Measurements from ENCODE around the gene BORCS5. TPM values are rescaled to one million over a fixed set of nuclear protein-coding genes. Genes with fewer than 3 reads are reported as not detected.

Gene BORCS5
- total and polyA plus RNA-seq, 2 of the 4 experiments (the other 2 are of a cell fraction), result 14.4 to 18.3 TPM

DNA sequence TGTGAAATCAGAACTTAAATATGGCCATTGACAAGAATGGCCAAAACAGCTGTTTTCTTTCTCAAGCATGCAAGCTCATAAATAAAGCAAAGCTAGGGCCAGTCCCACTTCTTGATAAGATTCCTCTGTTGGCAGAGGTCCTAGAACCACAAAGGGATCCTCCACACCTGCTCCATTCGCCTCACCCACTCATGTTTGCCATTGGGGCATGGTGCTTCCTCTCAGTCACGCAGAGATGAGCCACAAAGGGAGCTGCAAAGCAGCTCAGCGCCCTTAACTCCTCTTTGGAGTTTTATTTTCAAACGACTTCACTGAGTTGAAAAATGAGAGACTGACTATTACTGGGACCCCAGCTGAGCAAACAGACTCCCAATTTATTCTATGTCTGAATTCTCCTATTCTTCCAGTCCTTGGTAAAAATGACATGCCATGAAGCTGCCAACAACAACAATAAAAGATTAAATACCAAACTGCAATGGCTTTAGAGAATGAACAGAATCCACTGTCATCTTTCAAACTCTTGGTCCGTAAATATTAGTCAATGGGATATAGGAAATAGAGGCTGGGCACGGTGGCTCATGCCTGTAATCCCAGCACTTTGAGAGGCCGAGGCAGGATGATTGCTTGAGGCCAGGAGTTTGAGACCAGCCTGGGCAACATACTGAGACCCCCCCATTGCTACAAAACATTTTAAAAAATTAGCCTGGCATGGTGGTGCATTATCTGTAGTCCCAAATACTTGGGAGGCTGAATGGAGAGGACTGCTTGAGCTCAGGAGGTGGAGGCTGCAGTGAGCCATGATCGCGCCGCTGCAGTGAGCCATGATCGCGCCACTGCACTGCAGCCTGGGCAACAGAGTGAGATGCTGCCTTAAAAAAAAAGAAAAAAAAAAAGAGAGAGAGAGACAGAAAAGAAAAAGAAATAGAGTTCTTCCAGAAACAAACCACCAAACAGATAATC lies 23.2 kb upstream of the BORCS5 start:
- intact Hi-C loops (cut with micrococcal nuclease), result loop anchor here (1.0 to 10.0 kb wide), 5 partner anchors 66 to 751 kb away; partner anchors contain the start of gene LRP6

More for the DNA sequence above, 23.2 kb upstream of the BORCS5 start:
- Histone ChIP-seq H4K8ac (ENCODE audit: low read depth in 2 of 2, low read length in 2 of 2) (peak overlapping the region in 1 of 2 experiments; percentile 37; a peak in 1 of 4 replicates), H3K4ac (ENCODE audit: low read depth, low read length) (0 out of 2 replicates have a peak overlapping the region, but pooled peaks have one; percentile 5), H3K27me3 (ENCODE audit: control insufficient read depth, insufficient read depth, low read length) (0 out of 2 replicates have a peak, but pooled peaks cover 2% of the 10 kb centered on the region), H4K91ac (ENCODE audit: insufficient read depth, low read depth, low read length) (no peak overlapping the region; the same call in 1 of the 2 replicates), H3K4me3 (ENCODE audit: insufficient read depth, low read depth, low read length) (no peak overlapping the region), H3K79me1 (ENCODE audit: low read depth in 1 of 2, low read length in 2 of 2) (no peaks in the 10 kb centered on the region), H3K36me3 (ENCODE audit: control insufficient read depth, insufficient read depth, low read length) (no peaks in the 10 kb centered on the region), H2BK15ac (ENCODE audit: low read depth, low read length) (no peak overlapping the region; the same call in 2 of the 3 replicates), H3K9me1 (ENCODE audit: insufficient read depth, low read length) (0 out of 2 replicates have a peak, but pooled peaks cover 5% of the 10 kb centered on the region), H4K20me1 (ENCODE audit: insufficient read depth, low read length) (peaks cover 7% of the 10 kb centered on the region; the same call in 1 of the 2 replicates), H2BK5ac (ENCODE audit: low read depth, low read length, poor library complexity, severe bottlenecking) (peak overlapping the region; percentile 17), H2AFZ (replicated peaks; ENCODE audit: low read length, poor library complexity) (peak overlapping the region; percentile 79), H3K23ac (ENCODE audit: low read depth, low read length) (no peak overlapping the region), H2AK5ac (ENCODE audit: low read depth, low read length) (peak overlapping the region; percentile 75; the same call in 1 of the 2 replicates), H4K5ac (ENCODE audit: low read depth, low read length) (no peak overlapping the region), H3K27ac (ENCODE audit: insufficient read depth, low read length) (peak overlapping the region; percentile 48; the same call in 1 of the 2 replicates), H3K18ac (ENCODE audit: low read depth, low read length) (no peak overlapping the region), H3K56ac (ENCODE audit: extremely low read depth, insufficient read depth, low read length) (no peak overlapping the region), H3K4me1 (ENCODE audit: control insufficient read depth, insufficient read depth, low read length) (peaks cover 2% of the 10 kb centered on the region; the same call in 1 of the 2 replicates), H3K9ac (ENCODE audit: low read depth, low read length) (no peak overlapping the region), H3K4me2 (ENCODE audit: low read depth, low read length) (no peak overlapping the region), H2BK20ac (ENCODE audit: low read depth, low read length) (no peak overlapping the region), H3K14ac (replicated peaks; ENCODE audit: low read depth, low read length) (no peak overlapping the region), H3K9me3 (ENCODE audit: control insufficient read depth, insufficient read depth, low read length) (no peaks in the 10 kb centered on the region), H2AK9ac (replicated peaks; ENCODE audit: low read depth, low read length, poor library complexity) (peak overlapping the region; percentile 76), H2BK120ac (ENCODE audit: low read depth, low read length) (peak overlapping the region; percentile 25; the same call in 1 of the 2 replicates)
- ChIA-PET CTCF (interaction anchor here (0.6 to 1.3 kb wide), 6 partner anchors 10 to 253 kb away, joined by 3 to 12 read pairs (median 4); partner anchors contain the start of genes LRP6 and MANSC1), POLR2A (ENCODE audit: unreplicated experiment) (interaction anchor here (1.0 kb wide), 1 partner anchor 229 kb away, joined by 4 read pairs; no protein-coding TSS in a partner anchor)
- WGBS, 2 experiments (ENCODE audit: extremely low coverage in 2 of 2, insufficient read length in 1 of 2), result 100% methylated on average over 3 of the region's 12 CpGs; no CpG with 5 or more reads in 1 of the 2 experiments
- ATAC-seq (ENCODE audit: low read depth) (peak; percentile 85), DNase-seq (peak; percentile 92)
- dilution Hi-C loops (cut with HindIII; ENCODE audit: low sequenced_read_pairs, unreplicated experiment) (no loop called here), in situ Hi-C loops (cut with MboI; ENCODE audit: low sequenced_read_pairs) (loop anchor here (10.0 kb wide), 1 partner anchor 249 kb away; no protein-coding TSS in a partner anchor)
- no TSS peak for BruUV-seq (replicated peaks)
- TF ChIP-seq CEBPB (IDR thresholded peaks at IDR 0.05; ENCODE audit: low read depth, low read length), result no peak
- TF ChIP-seq, protein P1, sequence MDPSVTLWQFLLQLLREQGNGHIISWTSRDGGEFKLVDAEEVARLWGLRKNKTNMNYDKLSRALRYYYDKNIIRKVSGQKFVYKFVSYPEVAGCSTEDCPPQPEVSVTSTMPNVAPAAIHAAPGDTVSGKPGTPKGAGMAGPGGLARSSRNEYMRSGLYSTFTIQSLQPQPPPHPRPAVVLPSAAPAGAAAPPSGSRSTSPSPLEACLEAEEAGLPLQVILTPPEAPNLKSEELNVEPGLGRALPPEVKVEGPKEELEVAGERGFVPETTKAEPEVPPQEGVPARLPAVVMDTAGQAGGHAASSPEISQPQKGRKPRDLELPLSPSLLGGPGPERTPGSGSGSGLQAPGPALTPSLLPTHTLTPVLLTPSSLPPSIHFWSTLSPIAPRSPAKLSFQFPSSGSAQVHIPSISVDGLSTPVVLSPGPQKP (IDR thresholded peaks at IDR 0.05; ENCODE audit: borderline replicate concordance, low read depth, low read length), result no peak
- no peak for TF ChIP-seq RFX5 (IDR thresholded peaks at IDR 0.05; ENCODE audit: low read depth, low read length)
- no peak for TF ChIP-seq BHLHE40 (IDR thresholded peaks at IDR 0.05; ENCODE audit: low read depth, low read length)
- no peak for TF ChIP-seq CHD1 (IDR thresholded peaks at IDR 0.05; ENCODE audit: low read depth, low read length)
- TF ChIP-seq SMC3 (IDR thresholded peaks at IDR 0.05; ENCODE audit: low read depth, low read length), result no peak
- TF ChIP-seq, protein P2, sequence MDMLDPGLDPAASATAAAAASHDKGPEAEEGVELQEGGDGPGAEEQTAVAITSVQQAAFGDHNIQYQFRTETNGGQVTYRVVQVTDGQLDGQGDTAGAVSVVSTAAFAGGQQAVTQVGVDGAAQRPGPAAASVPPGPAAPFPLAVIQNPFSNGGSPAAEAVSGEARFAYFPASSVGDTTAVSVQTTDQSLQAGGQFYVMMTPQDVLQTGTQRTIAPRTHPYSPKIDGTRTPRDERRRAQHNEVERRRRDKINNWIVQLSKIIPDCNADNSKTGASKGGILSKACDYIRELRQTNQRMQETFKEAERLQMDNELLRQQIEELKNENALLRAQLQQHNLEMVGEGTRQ (IDR thresholded peaks at IDR 0.05; ENCODE audit: low read depth, low read length), result no peak
- TF ChIP-seq FOS (IDR thresholded peaks at IDR 0.05; ENCODE audit: low read depth, low read length), result no peak

Data from IMR-90 (cell line).